ENCODE measurements around the gene NLRP12.
"Not testable (repeated sequence)": the region's sequence is repeated elsewhere in the genome, so short reads cannot be mapped to it uniquely, and the experiment has no call there.

The NLRP12 gene, protein sequence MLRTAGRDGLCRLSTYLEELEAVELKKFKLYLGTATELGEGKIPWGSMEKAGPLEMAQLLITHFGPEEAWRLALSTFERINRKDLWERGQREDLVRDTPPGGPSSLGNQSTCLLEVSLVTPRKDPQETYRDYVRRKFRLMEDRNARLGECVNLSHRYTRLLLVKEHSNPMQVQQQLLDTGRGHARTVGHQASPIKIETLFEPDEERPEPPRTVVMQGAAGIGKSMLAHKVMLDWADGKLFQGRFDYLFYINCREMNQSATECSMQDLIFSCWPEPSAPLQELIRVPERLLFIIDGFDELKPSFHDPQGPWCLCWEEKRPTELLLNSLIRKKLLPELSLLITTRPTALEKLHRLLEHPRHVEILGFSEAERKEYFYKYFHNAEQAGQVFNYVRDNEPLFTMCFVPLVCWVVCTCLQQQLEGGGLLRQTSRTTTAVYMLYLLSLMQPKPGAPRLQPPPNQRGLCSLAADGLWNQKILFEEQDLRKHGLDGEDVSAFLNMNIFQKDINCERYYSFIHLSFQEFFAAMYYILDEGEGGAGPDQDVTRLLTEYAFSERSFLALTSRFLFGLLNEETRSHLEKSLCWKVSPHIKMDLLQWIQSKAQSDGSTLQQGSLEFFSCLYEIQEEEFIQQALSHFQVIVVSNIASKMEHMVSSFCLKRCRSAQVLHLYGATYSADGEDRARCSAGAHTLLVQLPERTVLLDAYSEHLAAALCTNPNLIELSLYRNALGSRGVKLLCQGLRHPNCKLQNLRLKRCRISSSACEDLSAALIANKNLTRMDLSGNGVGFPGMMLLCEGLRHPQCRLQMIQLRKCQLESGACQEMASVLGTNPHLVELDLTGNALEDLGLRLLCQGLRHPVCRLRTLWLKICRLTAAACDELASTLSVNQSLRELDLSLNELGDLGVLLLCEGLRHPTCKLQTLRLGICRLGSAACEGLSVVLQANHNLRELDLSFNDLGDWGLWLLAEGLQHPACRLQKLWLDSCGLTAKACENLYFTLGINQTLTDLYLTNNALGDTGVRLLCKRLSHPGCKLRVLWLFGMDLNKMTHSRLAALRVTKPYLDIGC

DNA sequence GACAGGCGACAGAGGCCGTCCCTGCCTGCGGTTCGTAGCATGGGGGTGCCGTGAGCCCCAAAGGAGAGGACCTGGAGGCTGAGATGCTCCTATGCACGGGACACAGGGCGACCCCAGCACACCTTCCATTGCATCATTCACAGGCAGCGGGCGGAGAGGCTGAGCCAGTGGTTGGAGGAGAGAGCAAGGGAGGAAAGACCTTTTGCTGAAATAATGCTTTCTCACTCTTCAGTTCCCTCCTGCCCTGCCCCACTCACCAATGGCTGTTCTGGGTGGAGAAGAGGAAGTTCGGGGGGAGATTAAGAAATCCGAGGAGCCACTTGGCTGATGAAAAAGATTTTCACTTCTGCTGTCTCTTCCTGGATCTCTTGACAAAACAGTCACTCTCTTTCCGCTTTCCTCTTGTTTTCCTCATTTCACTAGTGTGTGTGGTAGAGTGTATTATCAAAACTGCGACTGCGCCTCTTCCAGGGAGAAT, at the start of gene NLRP12:
TSS of gene NLRP12 (minus strand) at position 181 of the 478 bp plus-strand sequence. CDS start at position 41, 140 bp downstream.
- no peak for DNase-seq (ENCODE audit: low read depth)

DNA sequence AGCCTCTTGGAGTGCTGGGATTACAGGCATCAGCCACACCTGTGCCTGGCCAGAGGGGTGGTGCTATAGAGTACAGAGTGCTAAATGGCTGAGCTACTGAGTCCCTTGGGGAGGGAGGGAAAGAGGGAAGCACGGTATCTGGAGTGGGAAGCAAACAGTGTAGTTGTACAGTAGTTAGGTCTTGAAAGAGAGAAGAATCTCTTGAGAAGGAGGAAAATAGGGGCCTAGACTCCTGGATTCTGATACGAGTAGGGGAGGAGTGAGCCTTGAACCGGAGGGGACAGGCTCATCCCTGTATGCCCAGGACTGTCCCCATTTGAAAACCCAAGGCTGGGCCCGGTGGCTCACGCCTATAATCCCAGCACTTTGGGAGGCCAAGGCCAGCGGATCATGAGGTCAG, 48.6 kb upstream of the NLRP12 start:
- no peak for DNase-seq (ENCODE audit: low read depth)

DNA sequence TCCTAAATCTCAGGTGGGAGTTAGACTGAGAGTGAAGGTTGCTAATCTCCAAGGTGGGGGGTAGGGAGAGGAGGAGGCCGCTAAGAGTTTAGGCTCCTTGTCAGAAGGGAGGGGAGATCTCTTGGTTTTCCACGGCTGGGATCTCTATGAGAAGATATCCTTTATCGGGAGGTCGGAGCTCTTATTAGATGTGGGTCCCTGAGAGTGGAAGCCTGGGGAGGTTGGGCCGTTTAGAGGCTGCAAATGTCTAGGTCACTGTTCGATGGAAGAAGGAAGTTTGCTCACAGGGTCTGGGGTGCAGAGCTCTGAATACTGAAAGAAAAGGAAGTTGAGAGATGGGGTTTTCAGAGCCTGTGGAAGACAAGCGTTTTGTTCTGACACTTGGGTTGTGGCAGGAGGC, 47.3 kb upstream of the NLRP12 start:
- DNase-seq (ENCODE audit: low read depth) = no peak

DNA sequence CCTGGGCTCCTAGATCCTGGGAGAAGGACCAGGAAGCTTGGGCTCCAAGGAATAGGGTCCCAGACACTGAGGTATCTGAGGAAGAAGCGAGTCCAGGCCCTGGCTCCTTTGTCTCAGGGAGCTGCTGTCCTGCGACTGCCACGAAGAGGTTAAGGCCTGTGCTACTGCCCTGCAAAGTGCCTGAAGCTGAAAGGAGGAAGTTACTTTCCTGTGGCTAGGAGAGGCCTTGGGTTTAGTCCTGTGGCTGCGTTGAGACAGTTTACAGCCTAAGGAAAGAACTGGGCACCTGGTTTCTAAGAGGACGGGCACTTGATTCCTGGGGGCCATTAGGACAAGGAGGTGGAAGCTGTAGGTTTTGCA, 46.4 kb upstream of the NLRP12 start:
- DNase-seq (ENCODE audit: low read depth) = no peak

DNA sequence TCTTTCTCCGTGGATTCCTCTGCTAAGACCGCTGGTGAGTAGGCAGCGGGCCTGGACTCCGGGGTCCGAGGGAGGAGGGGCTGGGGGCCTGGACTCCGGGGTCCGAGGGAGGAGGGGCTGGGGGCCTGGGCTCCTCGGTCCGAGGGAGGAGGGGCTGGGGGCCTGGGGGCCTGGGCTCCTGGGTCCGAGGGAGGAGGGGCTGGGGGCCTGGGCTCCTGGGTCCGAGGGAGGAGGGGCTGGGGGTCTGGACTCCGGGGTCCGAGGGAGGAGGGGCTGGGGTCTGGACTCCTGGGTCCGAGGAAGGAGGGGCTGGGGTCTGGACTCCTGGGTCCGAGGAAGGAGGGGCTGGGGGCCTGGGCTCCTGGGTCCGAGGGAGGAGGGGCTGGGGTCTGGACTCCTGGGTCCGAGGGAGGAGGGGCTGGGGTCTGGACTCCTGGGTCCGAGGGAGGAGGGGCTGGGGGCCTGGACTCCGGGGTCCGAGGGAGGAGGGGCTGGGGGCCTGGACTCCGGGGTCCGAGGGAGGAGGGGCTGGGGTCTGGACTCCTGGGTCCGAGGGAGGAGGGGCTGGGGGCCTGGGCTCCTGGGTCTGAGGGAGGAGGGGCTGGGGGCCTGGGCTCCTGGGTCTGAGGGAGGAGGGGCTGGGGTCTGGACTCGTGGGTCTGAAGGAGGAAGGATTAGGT, 45.8 kb upstream of the NLRP12 start:
- DNase-seq (ENCODE audit: low read depth) = not testable (repeated sequence)

DNA sequence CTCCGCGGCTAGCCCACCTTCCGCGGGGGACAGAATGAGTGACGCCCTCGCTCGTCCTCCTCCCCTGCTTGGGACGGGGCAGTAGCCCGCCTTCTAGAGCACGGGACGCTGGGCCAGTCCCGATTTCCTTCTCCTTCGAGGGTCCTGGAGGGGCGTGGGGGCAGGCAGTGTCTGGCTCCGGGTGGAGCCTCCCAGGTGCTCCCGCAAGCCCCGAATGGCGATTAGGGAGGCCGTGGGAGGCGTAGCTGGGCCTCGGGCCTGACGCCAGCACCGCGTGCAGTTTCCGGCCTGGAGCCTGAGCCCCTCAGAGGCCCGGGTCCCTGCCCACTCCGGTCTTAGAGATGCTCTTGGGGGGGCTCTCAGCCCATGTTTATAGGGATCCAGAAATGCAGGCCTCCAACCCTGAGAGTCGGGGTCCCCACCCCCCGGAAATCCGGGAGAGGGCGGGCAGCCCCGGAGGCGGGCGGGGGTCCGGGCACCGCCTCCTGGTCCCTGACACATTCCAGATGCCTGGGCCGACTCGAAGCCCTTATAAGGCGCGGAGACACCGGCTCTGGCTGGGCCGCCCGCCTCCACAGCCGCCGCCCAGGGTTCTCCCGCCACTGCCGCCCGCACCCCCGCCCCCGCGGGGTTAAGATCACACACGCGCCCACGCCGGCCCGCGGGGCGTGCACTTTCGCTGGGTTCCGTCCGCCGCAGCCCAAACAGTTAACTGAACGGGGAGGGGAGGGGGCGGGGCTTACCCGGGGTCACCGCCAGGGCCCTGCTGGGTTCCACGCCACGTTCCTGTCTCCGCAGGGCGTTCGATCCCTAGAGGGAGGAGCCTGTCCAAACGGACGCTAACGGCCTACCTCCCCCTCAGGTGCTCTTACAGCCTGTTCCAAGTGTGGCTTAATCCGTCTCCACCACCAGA, 45.0 kb upstream of the NLRP12 start:
- DNase-seq (ENCODE audit: low read depth) = peak; percentile 87

DNA sequence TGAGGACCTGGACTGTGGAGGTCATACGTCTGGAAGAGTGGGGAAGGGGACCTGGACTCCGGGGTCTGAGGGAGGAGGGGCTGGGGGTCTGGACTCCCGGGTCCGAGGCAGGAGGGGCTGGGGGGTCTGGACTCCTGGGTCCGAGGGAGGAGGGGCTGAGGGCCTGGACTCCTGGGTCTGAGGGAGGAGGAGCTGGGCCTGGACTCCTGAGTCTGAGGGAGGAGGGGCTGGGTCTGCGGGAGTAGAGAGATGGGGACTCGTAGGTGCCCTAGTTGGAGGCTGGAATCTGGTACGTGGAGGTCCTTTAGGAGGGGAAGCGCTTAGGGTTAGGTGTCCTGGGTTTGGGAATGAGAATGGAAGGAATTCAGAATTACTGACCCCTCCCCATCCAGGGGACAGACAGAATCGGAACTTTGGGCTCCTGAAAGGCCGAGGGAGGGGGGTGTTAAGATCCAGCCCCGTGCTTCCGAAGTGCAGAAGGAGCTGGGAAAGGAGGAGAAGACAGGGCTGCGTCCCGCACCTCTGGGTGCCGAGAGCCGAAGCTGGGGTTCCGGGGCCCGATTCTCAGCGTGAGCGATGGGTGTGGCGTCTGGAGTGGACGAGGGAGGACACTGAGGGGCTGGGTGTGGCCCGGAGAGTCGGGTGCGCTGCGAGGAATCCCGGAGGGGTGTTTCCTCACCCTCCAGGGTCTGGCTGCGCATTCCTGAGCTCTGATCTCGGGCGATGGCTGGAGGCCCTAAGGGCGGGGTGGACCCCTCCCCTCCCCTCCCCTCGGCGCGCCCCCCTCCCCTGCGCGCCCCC, 44.2 kb upstream of the NLRP12 start:
- peak; percentile 64 for DNase-seq (ENCODE audit: low read depth)

DNA sequence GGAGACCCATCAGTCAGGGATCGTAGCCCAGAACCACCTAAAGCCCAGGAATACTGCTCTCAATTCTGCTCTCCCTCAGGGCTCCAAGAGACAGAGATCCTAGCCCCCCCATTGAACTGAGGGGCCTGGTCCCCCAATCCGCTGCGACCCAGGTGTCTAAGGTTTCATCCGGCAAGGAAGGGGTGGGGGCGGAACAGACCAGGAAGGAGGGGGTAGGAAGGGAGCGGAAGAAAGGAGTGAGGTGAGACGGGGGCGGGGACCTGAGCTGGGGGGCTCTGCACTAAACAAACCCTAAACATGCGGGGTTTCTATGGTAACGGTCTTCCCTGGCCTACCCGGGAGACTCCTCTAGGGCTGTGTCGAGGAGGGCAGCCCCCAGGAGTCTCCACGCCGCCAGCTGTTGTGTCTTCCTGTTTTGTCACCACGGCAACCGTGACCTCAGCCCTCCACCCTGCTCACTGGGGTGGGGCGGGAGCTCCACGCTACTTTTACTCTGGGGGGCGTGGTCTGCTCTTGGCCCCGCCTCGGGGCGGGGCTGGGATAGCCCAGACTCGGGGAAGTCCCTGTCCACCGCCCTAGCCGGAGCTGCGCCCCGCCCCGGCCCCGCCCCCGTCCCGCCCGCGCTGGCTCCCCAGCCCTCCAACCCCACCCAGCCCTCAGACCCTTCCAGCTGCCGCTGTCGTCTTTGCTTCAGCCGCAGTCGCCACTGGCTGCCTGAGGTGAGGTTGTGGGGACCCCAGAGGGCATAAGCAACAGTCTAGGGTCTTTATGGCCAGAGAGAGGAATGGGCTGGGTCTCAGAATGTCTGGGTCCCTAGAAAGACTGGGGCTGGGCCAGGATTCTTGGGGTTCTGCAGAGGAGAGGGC, 43.3 kb upstream of the NLRP12 start, which contains the start of gene MYADM:
TSS of gene MYADM (plus strand) at position 659 of the 866 bp plus-strand sequence. CDS start 5,647 bp downstream, outside the sequence.
- DNase-seq (ENCODE audit: low read depth) = peak; percentile 98

DNA sequence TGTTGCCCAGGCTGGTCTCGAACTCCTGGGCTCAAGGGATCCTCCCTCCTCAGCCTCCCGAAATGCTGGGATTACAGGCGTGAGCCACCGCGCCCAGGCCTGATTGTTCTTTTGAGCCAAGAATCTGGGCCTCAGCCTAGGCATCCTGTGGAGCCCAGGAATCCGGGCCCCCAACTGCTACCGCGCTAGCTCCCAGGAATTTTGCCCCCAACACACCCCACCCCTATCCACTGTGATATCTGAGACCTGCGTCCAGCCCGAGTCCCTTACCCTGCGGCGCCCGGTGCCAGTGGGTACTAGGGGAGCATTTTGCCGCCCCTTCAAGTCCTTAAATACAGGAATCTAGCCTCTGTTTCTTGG, 42.7 kb upstream of the NLRP12 start:
- no peak for DNase-seq (ENCODE audit: low read depth)

DNA sequence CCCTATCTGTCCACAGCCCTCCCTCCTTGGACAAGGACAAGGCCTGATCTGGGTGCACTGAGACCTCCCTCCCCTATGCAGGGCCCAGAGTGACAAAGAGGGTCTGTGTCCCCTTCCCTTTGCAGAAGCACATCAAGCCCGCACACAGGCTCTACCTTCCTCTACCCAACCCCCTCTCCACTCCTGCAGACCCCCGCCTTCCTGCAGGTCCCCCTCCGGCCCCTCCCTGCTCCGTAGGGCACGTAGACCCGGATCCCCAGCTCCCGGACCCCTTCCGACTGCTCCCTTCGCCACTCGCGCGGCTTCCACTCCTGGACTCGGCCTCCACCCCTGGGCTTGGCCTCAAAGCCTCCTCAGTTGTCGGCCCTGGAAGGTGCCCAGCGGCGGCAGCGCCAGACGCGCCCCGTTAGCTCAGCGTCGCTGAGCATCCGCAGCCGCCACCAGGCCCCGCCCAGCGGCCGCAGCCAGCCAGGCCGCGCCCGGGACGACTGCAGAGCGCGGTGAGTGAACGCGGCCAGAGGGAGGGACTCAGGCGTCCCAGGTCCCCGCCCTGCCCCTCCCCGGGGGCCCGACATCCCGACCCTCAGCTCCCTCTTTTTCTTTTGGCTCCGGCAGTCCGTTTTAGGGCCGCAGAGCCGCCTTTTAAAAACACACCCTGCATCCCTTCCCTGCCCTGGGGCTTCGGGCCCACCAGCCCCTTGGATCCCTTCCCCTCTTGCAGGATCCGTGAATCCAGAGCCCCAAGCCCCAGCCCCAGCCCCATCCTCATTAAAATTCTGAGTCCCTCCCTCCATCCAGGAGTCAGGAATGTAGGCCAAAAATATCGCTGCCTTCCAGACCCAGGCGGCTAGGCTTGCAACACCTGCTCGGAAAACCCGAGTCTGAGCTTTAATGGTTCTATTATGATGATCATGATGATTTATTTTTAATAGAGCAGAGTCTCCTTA, 42.1 kb upstream of the NLRP12 start:
- DNase-seq (ENCODE audit: low read depth) = no peak

DNA sequence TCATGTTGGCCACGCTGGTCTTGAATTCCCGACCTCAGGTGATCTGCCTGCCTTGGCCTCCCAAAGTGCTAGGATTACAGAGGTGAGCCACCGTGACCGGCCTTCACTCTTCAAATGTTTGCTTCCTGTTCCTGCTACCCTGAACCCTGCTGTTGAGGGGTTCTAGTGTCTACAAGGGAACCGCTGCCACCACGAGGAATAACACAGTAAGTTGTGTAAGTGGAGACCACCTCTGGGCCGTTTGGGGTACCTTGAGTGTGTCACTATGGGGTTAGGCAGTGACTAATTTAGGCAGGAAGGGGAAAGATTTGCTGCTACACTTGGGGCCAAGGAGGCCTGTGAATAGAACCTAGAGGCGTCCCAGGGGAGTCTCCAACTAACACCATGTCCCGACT, 41.4 kb upstream of the NLRP12 start:
- DNase-seq (ENCODE audit: low read depth) = no peak

DNA sequence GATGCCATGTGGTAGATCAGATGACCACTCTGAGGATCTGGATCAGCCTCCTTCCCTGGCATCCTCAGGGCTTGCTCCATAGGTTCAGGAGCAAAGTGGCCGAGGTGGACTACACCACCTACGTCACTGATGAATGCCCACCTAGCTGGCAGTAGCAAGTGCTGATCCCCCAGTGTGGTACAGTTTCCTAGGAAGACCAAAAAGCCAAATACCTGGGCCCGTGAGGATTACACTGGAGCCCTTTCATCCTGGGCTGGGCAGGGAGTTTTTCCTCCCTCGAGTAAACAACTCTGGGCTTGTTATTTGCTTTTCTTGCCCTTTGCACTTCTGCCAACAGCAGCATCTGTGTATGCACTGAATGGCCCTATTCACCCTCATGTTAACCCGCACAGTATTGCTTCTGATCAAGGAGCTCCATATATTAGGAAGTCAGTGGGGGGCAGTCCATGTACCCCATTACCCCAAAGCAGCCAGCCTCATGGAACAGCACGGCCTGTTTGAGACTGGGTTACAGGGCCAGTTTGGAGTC, 40.3 kb upstream of the NLRP12 start:
- no peak for DNase-seq (ENCODE audit: low read depth)

DNA sequence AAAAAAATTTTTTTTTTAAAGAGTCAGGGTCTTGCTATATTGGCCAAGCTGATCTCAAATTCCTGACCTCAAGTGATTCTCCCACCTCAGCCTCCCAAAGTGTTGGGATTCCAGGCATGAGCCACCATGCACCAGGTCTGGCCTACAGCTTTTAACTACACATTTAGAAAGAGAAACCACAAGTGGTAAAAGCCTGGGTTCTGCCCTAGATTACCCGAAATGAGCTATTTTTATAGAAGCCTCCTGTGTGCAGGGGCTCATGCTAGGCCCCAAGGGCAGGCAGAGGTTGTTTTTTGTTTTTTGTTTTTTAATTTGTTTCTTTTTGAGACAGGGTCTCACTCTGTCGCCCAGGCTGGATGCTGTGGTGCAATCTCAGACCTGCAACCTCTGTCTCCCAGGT, 29.6 kb upstream of the NLRP12 start:
- DNase-seq (ENCODE audit: low read depth) = no peak

DNA sequence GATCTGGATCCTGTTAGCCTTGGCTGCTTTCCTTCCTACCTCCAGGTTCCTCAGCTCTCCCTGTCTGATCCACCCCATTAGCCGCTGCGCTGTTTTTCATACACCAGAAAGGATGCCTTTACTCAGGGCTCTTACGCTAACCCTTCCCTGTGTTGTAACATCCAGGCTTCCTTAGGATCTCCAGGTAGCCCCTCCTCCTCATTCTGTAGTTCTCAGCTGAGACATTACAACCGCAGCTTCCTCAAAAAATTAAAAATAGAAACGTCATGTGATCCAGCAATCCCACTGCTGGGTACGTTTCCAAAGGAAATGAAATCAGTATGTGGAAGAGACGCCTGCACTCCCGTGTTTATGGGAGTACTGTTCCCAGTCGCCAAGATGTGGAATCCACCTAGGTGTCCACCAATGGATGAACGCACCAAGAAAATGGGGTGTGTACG, 25.1 kb upstream of the NLRP12 start:
- no peak for DNase-seq (ENCODE audit: low read depth)

DNA sequence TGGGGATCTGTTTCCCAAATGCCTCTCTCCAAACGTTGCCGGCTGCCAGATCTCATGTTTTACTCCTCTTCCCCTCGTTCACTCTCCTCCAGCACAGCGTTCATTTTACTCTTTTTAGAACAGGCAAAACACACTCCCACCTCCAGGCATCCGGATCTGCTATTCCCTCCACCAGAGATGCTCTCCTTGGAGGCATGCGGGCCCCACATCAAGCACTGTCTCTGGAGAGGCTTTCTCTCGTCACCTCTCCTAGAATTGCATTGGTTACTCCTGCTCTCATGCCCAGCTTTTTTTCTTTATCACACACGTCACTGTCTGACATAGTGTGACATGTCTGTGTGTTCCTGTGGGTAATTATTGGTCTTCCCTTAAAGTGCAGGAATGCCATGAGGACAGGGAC, 23.4 kb upstream of the NLRP12 start:
- DNase-seq (ENCODE audit: low read depth) = no peak

DNA sequence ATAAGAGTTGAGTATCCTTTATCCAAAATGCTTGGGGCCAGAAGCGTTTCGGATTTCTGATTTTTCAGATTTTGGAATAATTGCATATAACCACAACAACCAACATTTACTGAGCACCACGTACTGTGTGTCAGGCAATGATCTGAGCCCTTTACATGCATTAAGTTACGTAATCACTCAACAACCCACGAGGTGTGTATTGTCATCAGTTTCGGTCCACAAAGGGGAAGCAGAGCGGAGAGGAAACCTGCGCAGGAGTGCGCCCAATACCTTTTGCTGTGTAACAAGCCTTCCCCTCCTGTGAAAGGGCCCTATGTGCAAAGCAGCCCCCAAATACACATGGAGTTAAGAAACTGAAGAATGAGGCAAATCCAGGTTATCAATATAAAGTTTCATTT, 20.7 kb upstream of the NLRP12 start:
- DNase-seq (ENCODE audit: low read depth) = no peak

DNA sequence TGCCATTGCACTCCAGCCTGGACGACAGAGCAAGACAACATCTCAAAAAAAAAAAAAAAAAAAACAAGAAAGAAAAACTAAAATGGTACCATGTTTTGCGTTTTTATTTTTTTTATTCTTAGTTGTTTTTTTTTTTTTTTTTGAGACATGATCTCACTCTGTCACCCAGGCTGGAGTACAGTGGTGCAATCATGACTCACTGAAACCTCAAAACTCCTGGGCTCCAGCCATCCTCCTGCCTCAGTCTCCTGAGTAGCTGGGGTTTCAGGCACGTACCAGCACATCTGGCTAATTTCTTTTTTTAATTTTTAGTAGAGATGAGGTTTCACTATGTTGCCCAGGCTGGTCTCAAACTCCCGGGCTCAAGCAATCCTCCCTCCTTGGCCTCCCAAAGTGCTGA, 16.8 kb upstream of the NLRP12 start:
- DNase-seq (ENCODE audit: low read depth) = peak; percentile 66

DNA sequence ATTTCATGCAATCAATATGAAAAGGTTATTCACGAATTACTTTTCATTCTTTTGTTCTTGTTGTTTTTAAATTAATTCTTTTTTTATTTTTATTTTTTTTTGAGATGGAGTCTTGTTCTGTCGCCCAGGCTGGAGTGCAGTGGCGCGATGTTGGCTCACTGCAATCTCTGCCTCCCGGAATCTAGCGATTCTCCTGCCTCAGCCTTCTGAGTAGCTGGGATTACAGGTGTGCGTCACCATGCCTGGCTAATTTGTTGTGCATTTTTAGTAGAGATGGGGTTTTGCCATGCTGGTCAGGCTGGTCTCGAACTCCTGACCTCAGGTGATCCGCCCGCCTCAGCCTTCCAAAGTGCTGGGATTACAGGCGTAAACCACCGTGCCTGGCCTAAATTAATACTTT, 16.1 kb upstream of the NLRP12 start:
- DNase-seq (ENCODE audit: low read depth) = not testable (repeated sequence)
